ENCODE data around the gene CORIN.
"Not testable (repeated sequence)": the region's sequence is repeated elsewhere in the genome, so short reads cannot be mapped to it uniquely, and the experiment has no call there.

Gene CORIN

DNA sequence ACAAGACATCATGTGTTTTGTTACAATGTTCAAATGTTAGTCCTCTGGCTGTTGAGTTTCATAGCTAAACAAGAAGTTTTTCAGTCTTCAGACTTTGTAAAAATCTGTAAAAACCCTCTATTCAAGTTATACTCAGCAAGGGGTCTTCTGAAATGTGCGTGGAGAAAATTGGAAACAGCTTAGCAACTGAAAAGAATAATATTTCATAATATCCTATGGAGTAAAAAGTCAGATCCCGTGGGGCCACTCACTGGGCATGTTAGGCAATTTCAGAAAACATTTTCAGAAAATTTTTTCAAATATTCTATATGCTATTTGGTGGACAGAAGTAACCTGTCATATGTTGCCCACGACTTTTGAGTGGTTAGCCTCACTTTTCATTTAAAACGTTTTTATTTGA is 118.3 kb downstream of the CORIN start:
- no peak for DNase-seq

DNA sequence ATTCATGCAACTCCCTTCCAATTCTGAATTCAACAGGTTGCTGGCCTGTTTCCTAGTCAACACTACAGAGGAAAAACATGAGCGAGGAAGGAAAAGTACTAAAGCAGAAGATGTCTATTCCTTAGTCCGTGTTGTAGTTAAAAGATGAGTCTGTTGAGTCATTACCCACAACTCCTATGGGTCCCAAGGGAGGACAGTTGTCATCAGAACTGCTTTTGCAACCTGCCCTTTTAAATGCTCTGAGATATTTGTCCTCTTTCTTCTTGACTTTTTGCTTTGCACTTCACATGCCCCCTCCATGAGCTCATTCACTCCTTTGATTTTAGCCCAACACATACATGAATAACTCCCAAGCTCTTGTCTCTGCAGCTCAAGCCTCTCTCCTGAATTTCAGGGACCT is 119.2 kb downstream of the CORIN start:
- DNase-seq, result no peak

DNA sequence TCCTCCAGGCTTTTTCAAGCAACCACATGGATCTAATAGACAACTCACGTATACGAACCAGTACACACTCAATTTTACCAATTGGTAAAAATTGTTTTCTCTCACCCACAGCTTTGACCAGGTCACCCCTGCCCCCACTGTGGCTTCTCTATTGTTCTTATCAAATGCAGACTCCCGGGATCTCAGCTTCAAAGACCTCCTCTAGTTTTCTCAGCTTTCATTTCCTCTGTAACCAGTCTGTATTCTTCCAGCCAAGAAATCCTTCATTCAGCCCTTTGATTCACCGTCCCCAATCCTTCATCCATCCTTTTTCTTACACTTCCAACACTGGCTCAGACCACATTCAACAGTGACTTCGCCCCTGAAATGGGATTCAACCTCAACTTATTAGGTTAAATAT is 120.7 kb downstream of the CORIN start:
- no peak for DNase-seq

DNA sequence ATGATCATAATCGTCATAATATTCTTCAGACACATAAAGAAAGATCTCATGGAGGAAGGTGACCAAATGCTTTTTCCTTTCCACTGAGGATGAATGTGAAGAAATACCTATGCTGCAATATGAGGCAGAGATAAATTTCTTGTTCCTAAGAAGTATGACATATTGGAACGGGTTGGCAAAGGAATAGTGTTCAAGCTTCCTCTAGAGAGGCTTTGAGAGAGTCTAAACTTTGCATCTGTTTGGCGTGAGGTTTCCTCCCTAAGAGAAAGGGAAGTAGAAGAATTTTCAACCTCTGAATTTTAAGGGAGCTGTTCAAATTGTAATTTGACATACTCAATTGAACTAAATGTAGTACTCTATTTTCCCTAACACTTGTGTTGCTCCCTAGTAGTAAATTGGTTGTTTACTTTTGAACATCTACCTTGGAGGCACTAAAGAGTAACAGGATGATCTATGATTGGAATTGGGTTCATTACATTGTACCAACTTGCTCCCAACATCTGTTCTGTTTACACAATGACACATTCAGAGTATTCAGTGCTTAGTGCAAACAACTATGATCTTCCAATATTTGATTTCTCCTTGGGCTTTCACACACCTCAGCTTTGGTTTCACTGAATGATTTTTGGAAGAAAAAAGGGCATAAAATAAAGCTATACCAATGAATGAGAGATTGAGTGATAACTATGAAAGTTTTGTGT is 122.0 kb downstream of the CORIN start:
- no peak for DNase-seq

DNA sequence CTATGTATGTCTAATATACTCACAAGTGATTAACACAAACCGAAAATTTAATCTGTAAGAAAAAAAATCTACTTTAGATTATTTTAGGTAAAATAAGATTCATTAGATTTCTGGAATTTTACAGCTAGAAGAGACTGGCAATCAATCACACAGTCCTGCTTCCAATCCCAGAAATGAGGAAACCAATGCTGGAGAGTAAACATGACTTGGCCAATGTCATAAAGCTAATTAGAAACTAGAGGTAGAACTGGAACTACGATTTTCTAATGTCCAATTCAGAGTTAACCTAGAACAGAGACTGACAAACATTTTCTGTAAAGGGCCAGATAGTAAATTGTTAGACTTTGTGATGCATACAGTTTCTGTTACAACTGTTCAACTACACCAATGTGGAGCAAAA is 123.6 kb downstream of the CORIN start:
- no peak for DNase-seq

DNA sequence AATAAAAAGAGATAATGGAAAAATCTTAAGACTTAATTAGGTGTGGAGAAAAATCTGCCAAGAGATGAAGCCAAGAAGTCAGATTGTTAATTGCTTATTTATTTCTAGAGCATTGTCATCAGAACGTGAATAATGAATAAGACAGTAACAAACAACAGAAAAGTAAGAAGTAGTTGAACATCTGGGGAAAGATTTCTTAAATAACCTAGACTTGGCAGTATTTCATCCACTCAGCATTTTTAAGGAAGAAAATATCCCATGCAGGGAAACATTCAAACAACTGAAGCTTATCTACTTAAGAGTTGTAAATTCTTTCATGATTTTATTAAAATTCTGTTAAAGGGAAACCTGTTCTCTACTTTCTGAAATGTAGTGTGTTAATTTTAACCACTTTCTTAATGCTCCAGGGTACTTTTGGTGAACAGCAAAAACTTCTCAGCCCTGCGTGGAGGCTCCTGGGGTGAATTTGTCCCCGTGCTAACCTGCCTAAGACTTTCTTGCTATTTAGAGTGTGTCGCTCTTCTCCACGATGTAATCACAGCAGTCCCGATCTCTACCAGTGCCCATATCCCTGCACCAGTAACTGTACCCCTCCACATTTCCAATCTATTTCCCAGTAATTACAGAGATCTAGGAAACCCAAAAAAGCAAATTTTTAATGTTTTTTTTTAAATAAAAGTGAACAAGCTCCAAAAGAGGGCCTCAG is 124.6 kb downstream of the CORIN start:
- DNase-seq, result no peak

DNA sequence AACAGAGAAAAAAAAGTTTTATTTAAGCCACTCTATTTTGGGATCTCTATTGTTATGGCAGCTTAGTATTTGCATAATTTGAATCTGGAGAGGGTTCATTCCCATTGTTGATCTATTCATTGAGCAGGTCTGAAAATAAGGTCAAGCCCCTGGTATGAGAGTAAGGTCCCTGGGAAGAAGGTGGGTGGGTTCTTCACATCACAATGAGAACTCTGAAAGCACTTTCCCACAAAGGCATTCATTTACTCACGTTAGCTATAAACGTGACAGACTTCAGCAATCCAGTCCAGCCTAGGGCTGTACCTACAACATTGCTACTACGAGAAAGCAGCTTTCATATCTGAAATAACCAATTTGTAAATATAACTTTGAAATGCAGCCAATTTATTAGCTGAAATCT is 126.2 kb downstream of the CORIN start:
- DNase-seq, result no peak

DNA sequence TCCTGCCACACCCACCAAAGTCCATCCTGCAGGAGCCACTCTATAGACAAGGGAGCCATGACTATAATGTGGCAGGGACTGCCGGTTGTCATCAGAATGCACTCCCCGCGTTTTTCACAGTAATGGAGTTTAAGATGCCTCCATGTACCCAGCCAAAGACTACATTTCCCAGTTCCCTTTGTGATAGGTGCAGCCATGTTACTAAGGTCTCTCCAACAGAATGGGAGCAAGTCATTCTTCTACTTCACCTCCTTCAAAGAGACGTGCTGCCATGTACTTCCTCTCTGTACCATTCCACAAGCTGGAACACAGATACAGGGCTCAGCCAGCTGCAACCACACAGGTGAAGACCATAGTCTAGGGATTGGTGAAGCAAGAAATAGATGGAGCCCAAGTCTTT is 126.7 kb downstream of the CORIN start:
- DNase-seq, result no peak

DNA sequence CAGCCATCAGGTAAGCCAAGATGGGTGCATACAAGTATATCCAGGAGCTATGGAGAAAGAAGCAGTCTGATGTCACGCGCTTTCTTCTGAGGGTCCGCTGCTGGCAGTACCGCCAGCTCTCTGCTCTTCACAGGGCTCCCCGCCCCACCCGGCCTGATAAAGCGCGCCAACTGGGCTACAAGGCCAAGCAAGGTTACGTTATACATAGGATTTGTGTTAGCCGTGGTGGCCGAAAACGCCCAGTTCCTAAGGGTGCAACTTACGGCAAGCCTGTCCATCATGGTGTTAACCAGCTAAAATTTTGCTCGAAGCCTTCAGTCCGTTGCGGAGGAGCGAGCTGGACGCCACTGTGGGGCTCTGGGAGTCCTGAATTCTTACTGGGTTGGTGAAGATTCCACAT is 131.5 kb downstream of the CORIN start:
- DNase-seq, result not testable (repeated sequence)

DNA sequence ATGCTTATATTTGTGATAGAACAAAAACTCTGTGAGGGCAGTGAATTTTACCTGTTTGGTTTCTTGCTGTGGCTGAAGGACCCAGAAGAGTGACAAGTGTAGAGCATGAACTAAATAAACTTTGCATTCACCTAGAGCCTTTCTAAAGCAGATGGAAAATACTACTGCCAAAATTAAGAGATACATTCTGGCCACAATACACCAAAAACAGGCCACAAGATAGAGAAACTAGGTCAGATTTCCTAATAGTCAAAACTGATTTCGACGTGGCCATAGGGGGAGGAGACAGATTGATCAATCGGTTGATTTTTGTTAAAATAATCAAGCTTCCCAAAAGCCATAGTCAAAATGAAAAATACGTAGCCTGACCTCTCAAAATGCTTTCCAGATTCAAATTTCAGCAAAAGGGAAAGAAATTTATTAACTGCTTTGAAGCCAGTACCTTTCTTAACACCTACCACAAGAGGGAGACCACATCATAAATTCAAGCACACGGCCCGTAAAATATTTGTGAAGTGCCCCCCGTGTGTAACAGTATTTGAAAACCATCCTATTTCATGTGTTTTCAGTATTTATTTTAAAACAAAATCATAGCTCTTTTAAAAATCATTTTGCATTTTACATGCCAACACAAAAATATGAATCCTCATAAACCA is 132.4 kb downstream of the CORIN start:
- no peak for DNase-seq

DNA sequence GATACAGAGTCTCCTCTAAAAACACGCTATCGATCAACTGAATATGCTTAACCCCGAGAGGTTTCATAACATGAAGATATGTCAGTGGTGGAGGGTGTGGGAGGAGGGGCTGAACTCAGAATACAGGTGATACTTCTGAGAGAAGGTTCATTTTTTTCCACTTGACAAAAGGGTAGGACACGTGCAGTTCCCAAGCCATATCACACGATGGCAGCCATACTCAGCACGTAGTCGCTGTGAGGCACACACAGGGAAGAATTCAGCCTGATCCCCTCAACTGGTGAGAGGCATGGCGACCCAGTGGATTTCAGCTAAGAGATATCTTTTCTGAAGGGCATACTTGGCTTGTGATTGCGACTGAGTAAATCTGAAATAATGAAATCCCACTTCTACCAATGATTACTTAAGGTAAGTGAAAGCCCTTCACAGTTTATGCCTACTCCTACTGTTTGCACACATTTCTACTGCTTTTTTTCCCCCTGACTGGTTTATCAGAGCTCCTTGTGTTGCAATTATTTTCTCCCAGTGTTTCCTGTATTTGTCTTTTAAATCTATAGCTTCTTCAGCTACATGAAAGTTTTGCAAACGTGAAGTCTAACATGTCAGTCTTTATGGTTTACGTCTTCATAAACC is 133.1 kb downstream of the CORIN start:
- no peak for DNase-seq

DNA sequence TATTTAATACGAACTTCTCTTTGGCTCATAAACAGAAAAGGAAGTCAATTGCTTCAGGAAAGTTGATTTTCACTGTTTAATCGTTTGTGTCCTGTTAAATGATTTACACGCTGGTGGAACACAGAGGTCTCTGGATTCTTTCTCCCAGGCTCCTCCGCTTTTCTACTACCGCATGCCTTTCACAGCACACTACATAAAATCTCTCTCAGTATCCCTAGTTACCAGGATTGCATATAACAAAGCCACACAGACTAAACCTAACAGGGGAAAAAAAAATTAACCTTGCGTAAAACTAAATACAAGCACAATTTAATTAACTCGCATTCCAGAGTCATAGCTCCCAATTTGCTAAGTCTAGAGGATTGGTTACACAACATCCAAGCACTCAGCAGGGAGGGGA is 133.9 kb downstream of the CORIN start:
- DNase-seq, result no peak

DNA sequence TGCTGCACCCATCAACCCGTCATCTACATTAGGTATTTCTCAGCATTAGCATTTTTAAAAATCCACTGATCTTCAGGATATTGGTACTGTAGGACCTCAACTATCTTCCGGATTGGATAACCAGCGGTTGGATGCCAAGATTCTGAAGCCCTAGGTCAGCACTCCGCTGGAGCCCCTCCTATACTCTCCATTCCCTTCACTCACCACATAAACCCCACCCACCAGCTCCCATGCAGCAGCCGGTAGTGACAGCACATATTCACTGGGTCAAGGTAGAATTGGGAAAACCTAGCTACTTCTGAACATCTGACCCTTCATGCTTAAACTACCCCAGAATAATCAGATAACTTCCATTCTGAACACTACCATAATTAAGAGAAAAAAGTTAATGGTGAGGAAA is 134.9 kb downstream of the CORIN start:
- no peak for DNase-seq

DNA sequence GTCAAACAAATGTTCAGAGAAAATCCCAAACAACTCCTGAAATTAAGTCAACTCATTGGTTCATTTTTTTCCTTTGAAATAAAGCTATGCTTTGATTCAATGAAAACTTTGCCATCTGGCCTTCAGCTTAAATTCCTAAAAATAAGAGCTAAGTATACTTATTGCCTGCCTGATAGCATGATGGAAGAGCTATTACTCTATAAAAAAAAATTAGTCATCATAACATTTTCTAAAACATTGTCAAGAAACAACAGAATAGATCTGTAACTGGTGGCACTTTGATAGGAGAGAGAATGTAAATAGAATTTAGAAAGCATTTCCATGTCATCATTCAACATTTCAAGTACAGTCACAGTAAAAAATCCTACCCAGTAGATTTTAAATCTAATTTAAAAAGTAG is 136.6 kb downstream of the CORIN start:
- no peak for DNase-seq

DNA sequence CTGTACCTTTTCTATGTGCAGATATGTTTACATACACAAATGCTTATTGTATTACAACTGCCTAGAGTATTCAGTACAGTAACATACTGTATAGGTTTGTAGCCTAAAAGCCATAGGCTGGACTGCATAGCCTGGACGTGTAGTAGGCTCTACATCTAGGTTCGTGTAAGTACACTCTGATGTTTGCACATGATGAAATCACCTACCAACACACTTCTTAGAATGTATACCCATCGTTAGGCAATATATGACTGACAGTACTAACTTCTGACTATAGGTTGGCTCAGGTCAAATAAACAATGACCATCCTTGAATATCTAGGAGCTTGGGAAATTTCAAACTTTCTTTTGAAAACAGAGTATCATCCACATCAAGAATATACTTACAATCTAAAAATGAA is 139.0 kb downstream of the CORIN start:
- DNase-seq, result no peak

DNA sequence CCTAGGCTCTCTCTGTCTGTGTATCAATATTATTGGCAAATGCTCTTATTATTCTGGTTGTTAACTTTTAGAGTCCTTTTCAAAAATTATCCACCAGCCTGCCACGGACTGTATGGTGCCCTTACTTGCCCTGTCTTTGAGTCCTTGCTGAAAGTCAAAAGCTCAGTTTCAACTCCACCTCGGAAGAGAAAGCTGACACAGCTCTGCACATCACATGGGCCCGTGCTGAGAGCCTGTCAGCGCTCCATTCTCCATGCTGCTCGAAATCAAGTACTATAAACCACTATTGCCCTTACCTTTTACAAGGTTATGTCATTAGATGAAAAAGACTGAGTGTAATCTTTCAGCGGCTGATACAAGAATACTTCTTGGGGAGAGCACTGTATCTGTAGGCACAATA is 141.0 kb downstream of the CORIN start:
- no peak for DNase-seq

DNA sequence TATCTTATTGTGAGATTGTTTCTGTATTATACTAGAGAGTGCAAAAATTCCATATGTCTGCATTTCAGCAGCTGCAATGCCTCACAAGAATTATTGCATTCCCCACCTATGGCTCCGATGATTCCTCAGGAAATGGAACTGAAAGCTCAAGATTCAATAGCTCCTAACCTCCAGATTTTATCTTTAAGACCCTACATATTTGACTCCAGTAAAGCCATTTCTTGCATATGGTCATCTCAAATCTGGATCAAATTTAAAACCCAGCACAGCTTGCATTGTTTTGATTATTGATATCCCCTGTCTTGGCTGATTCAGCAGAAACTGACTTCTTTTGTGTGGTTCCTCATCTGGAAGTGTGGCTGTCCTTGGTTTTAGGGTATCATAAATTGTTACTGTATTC is 142.6 kb downstream of the CORIN start:
- no peak for DNase-seq

DNA sequence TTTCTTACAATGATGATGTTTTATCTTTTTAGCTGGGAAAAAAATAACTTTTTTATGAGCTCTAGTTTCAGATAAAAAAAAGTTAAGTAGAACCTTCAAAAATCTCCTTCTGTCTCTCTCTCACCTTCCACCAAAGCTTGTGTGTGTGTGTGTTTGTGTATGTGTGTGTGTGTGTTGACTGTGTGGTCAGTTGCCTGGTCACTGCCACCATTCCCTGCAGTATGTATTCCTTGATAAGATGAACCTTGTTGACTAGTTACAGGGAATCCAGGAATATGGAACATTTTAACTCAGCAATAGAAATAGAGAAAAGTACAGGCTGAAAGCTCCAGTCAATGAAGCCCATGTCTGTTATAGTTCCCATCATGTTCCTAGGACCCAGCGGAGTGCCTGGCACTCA is 143.5 kb downstream of the CORIN start:
- DNase-seq, result no peak

DNA sequence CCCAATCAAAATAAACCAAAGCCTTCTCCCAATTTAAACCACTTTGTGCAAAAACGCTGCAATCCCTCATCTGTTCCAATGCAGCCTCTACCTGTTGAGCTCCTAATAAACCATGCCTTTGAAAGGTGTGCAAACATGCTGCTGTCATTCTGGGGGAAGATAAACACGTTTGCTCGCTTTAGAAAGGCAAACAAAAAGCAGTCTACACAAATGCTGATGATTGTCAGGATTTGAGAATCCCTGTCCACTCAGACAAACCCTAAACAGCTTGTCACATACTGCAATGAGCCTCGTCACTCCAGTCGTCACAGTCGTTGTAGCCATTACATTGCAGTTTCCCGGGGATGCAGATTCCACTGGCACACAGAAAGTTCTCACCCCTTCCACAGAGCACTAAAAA is 145.2 kb downstream of the CORIN start:
- no peak for DNase-seq

DNA sequence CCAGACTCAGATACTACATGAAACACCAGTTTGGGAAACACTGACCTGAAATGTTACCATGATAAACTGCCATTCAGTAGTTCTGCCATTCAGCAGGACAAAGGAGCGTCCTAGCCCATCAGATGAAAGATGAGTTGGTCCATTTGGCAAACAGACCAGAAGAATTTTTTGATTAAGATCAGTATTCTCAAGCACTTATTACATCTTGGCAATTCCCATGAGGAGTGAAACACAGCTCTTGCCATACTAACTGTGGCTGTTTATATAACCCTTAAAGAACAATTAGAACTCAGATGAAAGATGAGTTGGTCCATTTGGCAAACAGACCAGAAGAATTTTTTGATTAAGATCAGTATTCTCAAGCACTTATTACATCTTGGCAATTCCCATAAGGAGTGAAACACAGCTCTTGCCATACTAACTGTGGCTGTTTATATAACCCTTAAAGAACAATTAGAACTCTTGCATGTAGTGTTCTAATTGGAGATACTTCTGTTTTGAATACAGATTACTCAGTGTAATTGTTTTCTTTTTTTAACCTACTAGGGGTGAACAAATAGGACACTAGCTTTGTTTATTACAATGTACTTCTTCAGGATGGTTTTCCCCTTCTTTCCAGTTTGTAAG is 146.0 kb downstream of the CORIN start:
- DNase-seq, result not testable (repeated sequence)

DNA sequence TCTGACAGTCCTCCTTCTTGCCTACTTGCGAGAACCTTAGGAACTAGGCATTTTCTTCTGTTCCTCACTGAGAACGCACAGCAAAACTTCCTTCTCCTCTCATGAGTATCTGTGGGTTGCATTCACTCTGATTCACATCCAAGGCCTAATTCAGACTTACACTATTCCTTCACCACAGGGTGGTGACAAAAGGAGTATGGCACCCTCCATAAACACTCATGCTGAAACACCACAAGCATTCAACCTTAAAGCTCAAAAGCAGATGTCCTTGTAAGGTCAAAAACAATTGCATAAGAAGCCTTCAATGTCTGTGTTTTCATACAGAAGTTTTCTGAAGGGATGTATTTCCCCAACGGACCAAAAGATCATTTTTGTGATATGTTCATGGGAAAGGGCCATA is 147.3 kb downstream of the CORIN start:
- DNase-seq, result no peak

DNA sequence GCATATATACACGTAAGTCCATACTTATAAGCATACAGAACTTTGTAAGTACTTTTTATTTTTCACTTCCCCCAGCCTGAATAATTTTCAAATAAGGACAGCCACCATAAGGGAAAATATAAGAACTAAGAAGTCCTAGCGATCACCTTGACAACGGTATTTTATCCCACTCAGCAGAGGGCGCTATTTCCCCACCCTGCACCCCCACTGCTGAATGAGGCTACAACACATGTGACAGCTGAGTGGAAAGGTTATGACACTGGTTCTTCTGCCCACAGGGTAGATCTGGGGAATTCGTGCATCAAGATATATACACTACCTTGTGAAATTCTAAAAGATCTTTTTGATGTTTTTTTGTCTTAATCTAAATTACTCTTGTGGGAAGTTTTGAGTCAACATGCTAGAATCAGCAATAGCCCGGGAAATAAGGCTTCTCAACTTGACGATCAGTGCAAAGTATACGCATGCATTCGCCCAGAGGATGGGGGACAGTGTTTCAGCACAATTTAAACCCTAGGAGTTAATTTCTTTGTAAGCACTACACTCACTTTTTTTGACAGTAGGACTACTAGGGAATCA is 151.5 kb downstream of the CORIN start:
- no peak for DNase-seq

DNA sequence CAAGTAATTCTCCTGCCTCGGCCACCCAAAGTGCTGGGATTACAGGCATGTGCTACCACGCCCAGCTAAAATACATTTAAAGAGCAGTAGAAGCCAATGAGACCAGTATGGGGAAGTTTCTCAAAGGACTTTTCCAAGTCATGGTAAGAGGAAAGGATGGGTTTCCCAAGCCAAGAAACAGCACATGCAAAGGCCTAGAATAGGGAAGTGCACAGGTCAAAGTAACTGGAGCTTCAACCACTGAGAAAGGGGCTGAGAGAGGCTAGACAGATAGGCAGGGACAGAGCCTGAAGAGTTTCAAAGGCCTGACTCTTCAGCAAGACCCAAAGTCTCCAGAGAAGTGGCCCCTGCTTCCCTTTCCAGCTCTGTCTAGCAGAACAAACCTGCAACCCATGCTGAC is 162.1 kb downstream of the CORIN start:
- no peak for DNase-seq

All from amniotic stem cell (primary cell).